ES-I3 (cell line): Measurements from ENCODE around the gene PP2D1.
"Not testable (repeated sequence)": the region's sequence is repeated elsewhere in the genome, so short reads cannot be mapped to it uniquely, and the experiment has no call there.

Experiments
- H3K36me3 ChIP-seq: 2 replicates; pipeline ENCODE4 v1.6.1; 2013; ENCODE audit warnings: mild to moderate bottlenecking, low read length, control low read depth, moderate library complexity; ENCODE audit not compliant: insufficient read depth
- H3K4me1 ChIP-seq: 2 replicates; pipeline ENCODE4 v1.6.1; 2013; ENCODE audit warnings: mild to moderate bottlenecking, control low read depth, low read length; ENCODE audit not compliant: insufficient read depth
- H3K9ac ChIP-seq: 2 replicates; pipeline ENCODE4 v1.6.1; 2013; ENCODE audit warnings: low read depth, mild to moderate bottlenecking, low read length, moderate library complexity
- H3K9me3 ChIP-seq: 2 replicates; pipeline ENCODE4 v1.6.1; 2013; ENCODE audit warnings: mild to moderate bottlenecking, low read length, moderate library complexity; ENCODE audit not compliant: control insufficient read depth, insufficient read depth

PP2D1 gene

GRCh38 chr3:19961960-19962359 is 50.1 kb downstream of the PP2D1 start:
- Histone ChIP-seq H3K36me3 (peaks cover 3% of the 10 kb centered on the region; the same call in 1 of the 2 replicates), H3K4me1 (no peaks in the 10 kb centered on the region), H3K9ac (no peak overlapping the region), H3K9me3 (no peaks in the 10 kb centered on the region)

GRCh38 chr3:19960696-19961095 is 51.4 kb downstream of the PP2D1 start:
- no peaks in the 10 kb centered on the region for H3K9me3 ChIP-seq

GRCh38 chr3:19959505-19959904 is 52.6 kb downstream of the PP2D1 start:
- H3K9me3 ChIP-seq = no peaks in the 10 kb centered on the region
- no peaks in the 10 kb centered on the region for H3K4me1 ChIP-seq
- peaks cover 10% of the 10 kb centered on the region for H3K36me3 ChIP-seq
- H3K9ac ChIP-seq = no peak overlapping the region

More at GRCh38 chr3:19960696-19961095, 51.4 kb downstream of the PP2D1 start:
- peaks cover 3% of the 10 kb centered on the region; the same call in 1 of the 2 replicates for H3K36me3 ChIP-seq
- no peak overlapping the region for H3K9ac ChIP-seq
- no peaks in the 10 kb centered on the region for H3K4me1 ChIP-seq

- H3K36me3 ChIP-seq = peaks cover 15% of the 10 kb centered on the region
- H3K9me3 ChIP-seq, H3K9ac ChIP-seq, H3K4me1 ChIP-seq: not testable (repeated sequence)
Observed at GRCh38 chr3:19957354-19957753, 54.7 kb downstream of the PP2D1 start.

- H3K9ac ChIP-seq = no peak overlapping the region
- H3K36me3 ChIP-seq = peaks cover 25% of the 10 kb centered on the region
- no peaks in the 10 kb centered on the region for H3K9me3 ChIP-seq
- no peaks in the 10 kb centered on the region; the same call in none of the 2 replicates for H3K4me1 ChIP-seq
Observed at GRCh38 chr3:19954676-19955075, 57.4 kb downstream of the PP2D1 start.

- H3K9ac ChIP-seq = no peak overlapping the region
- no peaks in the 10 kb centered on the region; the same call in none of the 2 replicates for H3K4me1 ChIP-seq
- no peaks in the 10 kb centered on the region for H3K9me3 ChIP-seq
- peaks cover 23% of the 10 kb centered on the region for H3K36me3 ChIP-seq
Observed at GRCh38 chr3:19950316-19950715, 61.7 kb downstream of the PP2D1 start.

GRCh38 chr3:19948226-19948591 is 63.9 kb downstream of the PP2D1 start:
- Histone ChIP-seq H3K9me3 (no peaks in the 10 kb centered on the region), H3K4me1 (no peaks in the 10 kb centered on the region; the same call in none of the 2 replicates), H3K36me3 (peaks cover 12% of the 10 kb centered on the region), H3K9ac (peak overlapping the region; percentile 95)

GRCh38 chr3:19947549-19948225 is 64.4 kb downstream of the PP2D1 start:
- Histone ChIP-seq H3K9me3 (no peaks in the 10 kb centered on the region), H3K36me3 (peaks cover 11% of the 10 kb centered on the region), H3K9ac (peak overlapping the region; percentile 95), H3K4me1 (no peaks in the 10 kb centered on the region; the same call in none of the 2 replicates)

- H3K4me1 ChIP-seq = no peaks in the 10 kb centered on the region; the same call in none of the 2 replicates
- peaks cover 8% of the 10 kb centered on the region for H3K36me3 ChIP-seq
- H3K9ac ChIP-seq = peak within 1 kb of the TSS; percentile 95
- H3K9me3 ChIP-seq = no peaks in the 10 kb centered on the region
Observed at GRCh38 chr3:19946832-19947548, 65.1 kb downstream of the PP2D1 start, which contains the start of gene RAB5A. RAB5A (plus strand) TSS chr3:19947097; CDS start chr3:19950899, 3,802 bp downstream.

GRCh38 chr3:19945969-19946831 is 65.9 kb downstream of the PP2D1 start:
- Histone ChIP-seq H3K9me3 (no peaks in the 10 kb centered on the region), H3K36me3 (peaks cover under 1% of the 10 kb centered on the region; the same call in 1 of the 2 replicates), H3K9ac (peak overlapping the region; percentile 95), H3K4me1 (no peaks in the 10 kb centered on the region; the same call in none of the 2 replicates)

- H3K4me1 ChIP-seq = no peaks in the 10 kb centered on the region; the same call in 1 of the 2 replicates
- H3K9me3 ChIP-seq = no peaks in the 10 kb centered on the region
- H3K9ac ChIP-seq = peak overlapping the region; percentile 95; the same call in 1 of the 2 replicates
- H3K36me3 ChIP-seq = no peaks in the 10 kb centered on the region
Observed at GRCh38 chr3:19945534-19945933, 66.5 kb downstream of the PP2D1 start.

GRCh38 chr3:19940643-19941042 is 71.4 kb downstream of the PP2D1 start:
- H3K9ac ChIP-seq = no peak overlapping the region
- no peaks in the 10 kb centered on the region for H3K36me3 ChIP-seq
- H3K4me1 ChIP-seq = no peaks in the 10 kb centered on the region
- no peaks in the 10 kb centered on the region for H3K9me3 ChIP-seq

GRCh38 chr3:19938295-19938627 is 73.8 kb downstream of the PP2D1 start:
- Histone ChIP-seq H3K9me3 (no peaks in the 10 kb centered on the region), H3K4me1 (no peaks in the 10 kb centered on the region), H3K36me3 (no peaks in the 10 kb centered on the region), H3K9ac (no peak overlapping the region)
